CD4-positive, alpha-beta memory T cell (primary cell): ENCODE data around the gene PRPF40B. TPM values are rescaled to one million over a fixed set of nuclear protein-coding genes. Genes with fewer than 3 reads are reported as not detected.
A peak's percentile ranks its signal among the peaks of the same experiment; 100 is the strongest.

Experiments
- CTCF ChIA-PET: fragments of 350-600 bp; sonication (Branson Sonifier 250); formaldehyde crosslinking; loops from one replicate; lab custom pipeline; 2021; ENCODE audit warnings: inconsistent platforms; ENCODE audit not compliant: partially characterized antibody; lab: Charles Lee
- POLR2A ChIA-PET: fragments of 350-600 bp; sonication (Branson Sonifier 250); formaldehyde crosslinking; loops from one replicate; lab custom pipeline; 2021; ENCODE audit not compliant: partially characterized antibody; lab: Charles Lee
- DNase-seq, 5 donors: peaks; one replicate each; pipeline versions ENCODE4 v3.0.0 to v3.0.0-alpha.2; 2020 to 2022; ENCODE audit warnings: mixed read lengths in 1 of 5
- H3K27ac ChIP-seq: one replicate; pipeline ENCODE4 v1.7.0; 2013; ENCODE audit warnings: low read depth, low read length
- H3K27me3 ChIP-seq: 2 replicates; pipeline ENCODE4 v1.7.0; 2013; ENCODE audit warnings: mild to moderate bottlenecking, low read length, moderate library complexity; ENCODE audit not compliant: insufficient read depth
- H3K36me3 ChIP-seq: 2 replicates; pipeline ENCODE4 v1.7.0; 2013; ENCODE audit warnings: mild to moderate bottlenecking, low read length, moderate library complexity; ENCODE audit not compliant: insufficient read depth
- H3K4me1 ChIP-seq: 2 replicates; pipeline ENCODE4 v1.7.0; 2013; ENCODE audit warnings: mild to moderate bottlenecking, low read length, moderate library complexity; ENCODE audit not compliant: insufficient read depth
- H3K4me3 ChIP-seq, 2 donors: one replicate each; pipeline ENCODE4 v1.7.0; 2013; ENCODE audit warnings: low read length in 2 of 2, mild to moderate bottlenecking in 1 of 2
- H3K9me3 ChIP-seq, 2 donors: one replicate each; pipeline ENCODE4 v1.7.0; 2013; ENCODE audit warnings: low read length in 2 of 2, control low read depth in 1 of 2; ENCODE audit not compliant: control insufficient read depth in 1 of 2
- H3K27ac Mint-ChIP-seq, 7 donors: one replicate each; pipeline ENCODE4 v1.8.0; 2020 to 2021; ENCODE audit warnings: mixed read lengths in 7 of 7, mild to moderate bottlenecking in 6 of 7, inconsistent platforms in 3 of 7, moderate library complexity in 3 of 7
- H3K27me3 Mint-ChIP-seq, 2 donors: one replicate each; pipeline ENCODE4 v1.8.0; 2020 to 2021; ENCODE audit warnings: mixed read lengths in 2 of 2
- H3K36me3 Mint-ChIP-seq, 2 donors: one replicate each; pipeline ENCODE4 v1.8.0; 2020 to 2021; ENCODE audit warnings: mixed read lengths in 2 of 2, inconsistent platforms in 1 of 2, mild to moderate bottlenecking in 1 of 2
- H3K4me1 Mint-ChIP-seq, 4 donors: one replicate each; pipeline ENCODE4 v1.8.0; 2020 to 2021; ENCODE audit warnings: mixed read lengths in 4 of 4, mild to moderate bottlenecking in 1 of 4
- H3K4me3 Mint-ChIP-seq, 8 donors: one replicate each; pipeline ENCODE4 v1.8.0; 2020 to 2021; ENCODE audit warnings: mixed read lengths in 8 of 8, mild to moderate bottlenecking in 7 of 8, moderate library complexity in 6 of 8, inconsistent platforms in 3 of 8
- H3K9me3 Mint-ChIP-seq, 8 donors: one replicate each; pipeline ENCODE4 v1.8.0; 2020 to 2021; ENCODE audit warnings: mixed read lengths in 8 of 8, mild to moderate bottlenecking in 5 of 8, inconsistent platforms in 3 of 8, moderate library complexity in 1 of 8
- intact Hi-C: fragments of 100-400 bp; cut with micrococcal nuclease; formaldehyde crosslinking; loops from one replicate; pipeline ENCODE4 v1.15.1; 2023
- polyA plus RNA-seq, 2 donors: library from polyadenylated mRNA; unstranded; fragments of 300-500 nt; fragmentation: Illumina TruSeq; gene quantifications; one replicate each; pipeline ENCODE4 v1.2.3, GENCODE V29; 2021
- total RNA-seq, 2 experiments: library from RNA; stranded (reverse); gene quantifications; one replicate each; pipeline ENCODE4 v1.2.3, GENCODE V29; 2021

Gene PRPF40B
- total and polyA plus RNA-seq, 4 experiments from 2014 or later: 0.73 to 15.9 (median 9.9) TPM

GRCh38 chr12:49621651-49622500 is 1.5 kb upstream of the PRPF40B start:
- peak overlapping the region; percentile 73 to 94 for H3K4me3 ChIP-seq
- Mint-ChIP-seq H3K36me3 (no peaks in the 10 kb centered on the region), H3K27me3 (no peaks in the 10 kb centered on the region), H3K9me3 (no peaks in the 10 kb centered on the region), H3K4me1 (peaks cover 15 to 42% (median 21%) of the 10 kb centered on the region in 4 donors), H3K4me3 (peak overlapping the region; percentile 87 to 93 (median 90)), H3K27ac (peak overlapping the region; percentile 93 to 98 (median 94))
- CTCF ChIA-PET: interaction anchor here (0.7 to 4.8 kb wide), 14 partner anchors 14 to 448 kb away, joined by 3 to 32 read pairs (median 4); partner anchors contain the start of gene TMBIM6
- no peaks in the 10 kb centered on the region for H3K27me3 ChIP-seq
- H3K9me3 ChIP-seq: no peaks in the 10 kb centered on the region
- intact Hi-C loops: loop anchor here (2.0 kb wide), 1 partner anchor 255 kb away; the partner anchor contains the start of gene SPATS2
- POLR2A ChIA-PET: interaction anchor here (0.5 to 5.1 kb wide), 22 partner anchors 11 to 356 kb away, joined by 3 to 34 read pairs (median 5); partner anchors contain the start of genes FMNL3, KCNH3, MCRS1 and NCKAP5L
- peaks cover 22% of the 10 kb centered on the region for H3K4me1 ChIP-seq
- H3K36me3 ChIP-seq: no peaks in the 10 kb centered on the region
- H3K27ac ChIP-seq: peak overlapping the region; percentile 65
- DNase-seq: no peak

- Mint-ChIP-seq H3K9me3 (no peaks in the 10 kb centered on the region), H3K27ac (peak overlapping the region; percentile 93 to 98 (median 94)), H3K36me3 (no peaks in the 10 kb centered on the region), H3K4me1 (peaks cover 15 to 42% (median 21%) of the 10 kb centered on the region in 4 donors), H3K4me3 (peak overlapping the region; percentile 87 to 93 (median 90)), H3K27me3 (no peaks in the 10 kb centered on the region)
- Histone ChIP-seq H3K27me3 (no peaks in the 10 kb centered on the region), H3K27ac (peak overlapping the region; percentile 65), H3K36me3 (no peaks in the 10 kb centered on the region), H3K4me1 (peaks cover 22% of the 10 kb centered on the region), H3K9me3 (no peaks in the 10 kb centered on the region), H3K4me3 (peak overlapping the region; percentile 73 to 94)
- intact Hi-C loops: loop anchor here (1.0 to 2.0 kb wide), 5 partner anchors 54 to 256 kb away; partner anchors contain the start of genes KCNH3, MCRS1, SPATS2 and TMBIM6
- ChIA-PET POLR2A (interaction anchor here (0.6 to 5.1 kb wide), 30 partner anchors 9 to 357 kb away, joined by 3 to 34 read pairs (median 4); partner anchors contain the start of genes FMNL3, KCNH3, MCRS1 and NCKAP5L), CTCF (interaction anchor here (0.6 to 4.8 kb wide), 21 partner anchors 8 to 448 kb away, joined by 3 to 32 read pairs (median 4); partner anchors contain the start of gene TMBIM6)
- peak; percentile 70 to 83 (median 76) for DNase-seq
Observed at GRCh38 chr12:49622501-49623141, 740 bp upstream of the PRPF40B start.

- ChIA-PET CTCF (interaction anchor here (0.6 to 4.8 kb wide), 7 partner anchors 11 to 350 kb away, joined by 3 to 32 read pairs (median 3); partner anchors contain the start of gene SPATS2), POLR2A (interaction anchor here (5.1 kb wide), 1 partner anchor 11 kb away, joined by 34 read pairs; no protein-coding TSS in a partner anchor)
Observed at GRCh38 chr12:49624921-49625577, 1.7 kb downstream of the PRPF40B start.

GRCh38 chr12:49626169-49626835 is 2.9 kb downstream of the PRPF40B start:
- H3K4me3 ChIP-seq: no peak overlapping the region
- no peaks in the 10 kb centered on the region for H3K36me3 ChIP-seq
- no peaks in the 10 kb centered on the region for H3K9me3 Mint-ChIP-seq
- no peaks in the 10 kb centered on the region for H3K27me3 ChIP-seq
- no peak overlapping the region for H3K4me3 Mint-ChIP-seq
- CTCF ChIA-PET: interaction anchor here (0.5 to 1.2 kb wide), 4 partner anchors 19 to 267 kb away, joined by 3 read pairs; no protein-coding TSS in a partner anchor
- no peaks in the 10 kb centered on the region for H3K36me3 Mint-ChIP-seq
- no peaks in the 10 kb centered on the region for H3K27me3 Mint-ChIP-seq
- intact Hi-C loops: no loop called here
- POLR2A ChIA-PET: interaction anchor here (5.1 kb wide), 1 partner anchor 9 kb away, joined by 34 read pairs; no protein-coding TSS in a partner anchor
- H3K4me1 Mint-ChIP-seq: peaks cover 12 to 30% (median 17%) of the 10 kb centered on the region in 4 donors
- H3K4me1 ChIP-seq: peaks cover 17% of the 10 kb centered on the region
- DNase-seq: peak in 1 of 5 donors; percentile 22
- no peak overlapping the region for H3K27ac ChIP-seq
- no peaks in the 10 kb centered on the region for H3K9me3 ChIP-seq
- H3K27ac Mint-ChIP-seq: no peak overlapping the region

More at GRCh38 chr12:49624921-49625577, 1.7 kb downstream of the PRPF40B start:
- H3K4me1 Mint-ChIP-seq: peaks cover 15 to 38% (median 21%) of the 10 kb centered on the region in 4 donors
- Histone ChIP-seq H3K4me1 (peaks cover 22% of the 10 kb centered on the region), H3K27me3 (no peaks in the 10 kb centered on the region), H3K4me3 (no peak overlapping the region), H3K9me3 (no peaks in the 10 kb centered on the region), H3K36me3 (no peaks in the 10 kb centered on the region), H3K27ac (no peak overlapping the region)
- H3K36me3 Mint-ChIP-seq: no peaks in the 10 kb centered on the region
- DNase-seq: no peak
- no peaks in the 10 kb centered on the region for H3K9me3 Mint-ChIP-seq
- H3K27ac Mint-ChIP-seq: peak overlapping the region in 4 of 7 donors; percentile 24 to 84 (median 74)
- peak overlapping the region in 5 of 8 donors; percentile 34 to 64 (median 53) for H3K4me3 Mint-ChIP-seq
- intact Hi-C loops: no loop called here
- no peaks in the 10 kb centered on the region for H3K27me3 Mint-ChIP-seq

GRCh38 chr12:49626836-49627235 is 3.5 kb downstream of the PRPF40B start:
- intact Hi-C loops: no loop called here
- no peak overlapping the region for H3K4me3 Mint-ChIP-seq
- CTCF ChIA-PET: interaction anchor here (0.8 to 1.0 kb wide), 3 partner anchors 18 to 80 kb away, joined by 3 read pairs; no protein-coding TSS in a partner anchor
- H3K27me3 ChIP-seq: no peaks in the 10 kb centered on the region
- H3K27me3 Mint-ChIP-seq: no peaks in the 10 kb centered on the region
- H3K9me3 Mint-ChIP-seq: no peaks in the 10 kb centered on the region
- no peak overlapping the region for H3K27ac Mint-ChIP-seq
- peaks cover 12% of the 10 kb centered on the region for H3K4me1 ChIP-seq
- no peak for DNase-seq
- H3K36me3 ChIP-seq: no peaks in the 10 kb centered on the region
- no peaks in the 10 kb centered on the region for H3K36me3 Mint-ChIP-seq
- H3K27ac ChIP-seq: no peak overlapping the region
- no peak overlapping the region for H3K4me3 ChIP-seq
- H3K4me1 Mint-ChIP-seq: peaks cover 9 to 25% (median 13%) of the 10 kb centered on the region in 4 donors
- POLR2A ChIA-PET: no interaction called here
- no peaks in the 10 kb centered on the region for H3K9me3 ChIP-seq

GRCh38 chr12:49627752-49628360 is 4.5 kb downstream of the PRPF40B start:
- ChIA-PET POLR2A (no interaction called here), CTCF (interaction anchor here (0.8 to 1.2 kb wide), 5 partner anchors 8 to 79 kb away, joined by 3 to 5 read pairs (median 3); no protein-coding TSS in a partner anchor)
- Mint-ChIP-seq H3K9me3 (no peaks in the 10 kb centered on the region), H3K36me3 (no peaks in the 10 kb centered on the region), H3K4me3 (no peak overlapping the region), H3K4me1 (peaks cover 6 to 15% (median 7%) of the 10 kb centered on the region in 4 donors), H3K27ac (no peak overlapping the region), H3K27me3 (no peaks in the 10 kb centered on the region)
- intact Hi-C loops: no loop called here
- no peaks in the 10 kb centered on the region for H3K36me3 ChIP-seq
- H3K27me3 ChIP-seq: no peaks in the 10 kb centered on the region
- peaks cover 2% of the 10 kb centered on the region for H3K4me1 ChIP-seq
- H3K27ac ChIP-seq: no peak overlapping the region
- no peaks in the 10 kb centered on the region for H3K9me3 ChIP-seq
- H3K4me3 ChIP-seq: no peak overlapping the region
- no peak for DNase-seq
